HCT116 (cell line): Measurements from ENCODE around the gene LRRK1. TPM values are rescaled to one million over a fixed set of nuclear protein-coding genes. Genes with fewer than 3 reads are reported as not detected.

Experiments
- ATAC-seq: fragments of 200-7000 bp; cut with Tn5 transposase; 2 replicates; pipeline ENCODE4 v1.9.1; 2020; ENCODE audit warnings: mild to moderate bottlenecking, moderate library complexity
- BruUV-seq: library from RNA; stranded (reverse); fragments of 400-500 nt; replicated peaks from 2 replicates; lab custom pipeline; 2021; lab: Mats Ljungman, UMichigan
- CTCF ChIA-PET: fragments of 300-600 bp; sonication (Branson Sonifier 250); formaldehyde crosslinking; loops from one replicate; lab custom pipeline; 2021; ENCODE audit warnings: antibody characterized with exemption; lab: Charles Lee
- POLR2A ChIA-PET: fragments of 300-600, 350-600 bp; sonication (Branson Sonifier 250); formaldehyde crosslinking; loops from one replicate; lab custom pipeline; 2021; ENCODE audit warnings: antibody characterized with exemption; lab: Charles Lee
- RAD21 ChIA-PET, 2 experiments: fragments of 300-600 bp; sonication (Branson Sonifier 250); formaldehyde crosslinking; loops; one replicate each; lab custom pipeline; 2023; ENCODE audit warnings: low total read pairs in 2 of 2; ENCODE audit not compliant: uncharacterized antibody in 2 of 2, unreplicated experiment in 2 of 2, low non-redundant PET in 1 of 2; lab: Charles Lee
- DNase-seq: peaks from one replicate; pipeline ENCODE4 v3.0.0-alpha.2; 2010; ENCODE audit warnings: low read depth, low spot score
- H2AFZ ChIP-seq: fragments of 200-600 bp; shearing (Covaris generic), sonication (generic); 2 replicates; pipeline ENCODE4 v1.6.1; 2017; ENCODE audit warnings: low read depth, mixed run types, mixed read lengths, antibody characterized with exemption, low read length; ENCODE audit not compliant: poor library complexity, severe bottlenecking
- H3K27ac ChIP-seq: 2 replicates; pipeline ENCODE4 v1.5.1; 2012; ENCODE audit warnings: low read depth, low read length
- H3K27me3 ChIP-seq: fragments of 200-600 bp; sonication (generic); 2 replicates; pipeline ENCODE4 v1.6.1; 2016; ENCODE audit warnings: mixed run types, low read length, mixed read lengths; ENCODE audit not compliant: insufficient read depth
- H3K36me3 ChIP-seq, 2 experiments: fragments of 200-500 bp in 1 of 2; fragments of 200-600 bp in 1 of 2; sonication (Bioruptor generic) in 1 of 2; sonication (generic) in 1 of 2; 2 replicates each; pipeline versions ENCODE4 v1.5.1 to v1.6.1; 2014 to 2016; ENCODE audit warnings: low read length in 2 of 2, inconsistent platforms in 1 of 2, mixed read lengths in 1 of 2, mixed run types in 1 of 2; ENCODE audit not compliant: insufficient read depth in 2 of 2, control insufficient read depth in 1 of 2
- H3K4me1 ChIP-seq, 2 experiments: fragments of 200-600 bp in 1 of 2; sonication (generic) in 1 of 2; 2 replicates each; pipeline versions ENCODE4 v1.5.1 to v1.6.1; 2012 to 2017; ENCODE audit warnings: low read length in 2 of 2, inconsistent platforms in 1 of 2, mild to moderate bottlenecking in 1 of 2, mixed read lengths in 1 of 2, mixed run types in 1 of 2, moderate library complexity in 1 of 2; ENCODE audit not compliant: insufficient read depth in 2 of 2, control insufficient read depth in 1 of 2
- H3K4me2 ChIP-seq: fragments of 200-600 bp; sonication (generic); 2 replicates; pipeline ENCODE4 v1.6.1; 2017; ENCODE audit warnings: mixed run types, low read length, mixed read lengths
- H3K4me3 ChIP-seq, 2 experiments: fragments of 200-600 bp in 1 of 2; sonication (generic) in 1 of 2; replicated peaks in 1 of 2; 2 replicates each; pipeline ENCODE4 v1.5.1; 2011 to 2016; ENCODE audit warnings: low read length in 2 of 2, control low read depth in 1 of 2, low read depth in 1 of 2, mild to moderate bottlenecking in 1 of 2, mixed read lengths in 1 of 2, mixed run types in 1 of 2
- H3K79me2 ChIP-seq: fragments of 200-600 bp; sonication (generic); 2 replicates; pipeline ENCODE4 v1.6.1; 2017; ENCODE audit warnings: mild to moderate bottlenecking, mixed run types, low read length, moderate library complexity, mixed read lengths; ENCODE audit not compliant: insufficient read depth
- H3K9ac ChIP-seq: fragments of 200-600 bp; sonication (generic); 2 replicates; pipeline ENCODE4 v1.6.1; 2016; ENCODE audit warnings: low read length, mixed read lengths
- H3K9me2 ChIP-seq: fragments of 200-600 bp; sonication (generic), shearing (Covaris generic); 2 replicates; pipeline ENCODE4 v1.6.1; 2017; ENCODE audit warnings: mixed run types, mild to moderate bottlenecking, moderate library complexity; ENCODE audit not compliant: insufficient read depth
- H3K9me3 ChIP-seq, 2 experiments: fragments of 200-500 bp in 1 of 2; fragments of 200-600 bp in 1 of 2; sonication (Bioruptor generic) in 1 of 2; sonication (generic) in 1 of 2; 2 replicates each; pipeline ENCODE4 v1.6.1; 2014 to 2017; ENCODE audit warnings: low read length in 2 of 2, mixed read lengths in 2 of 2, inconsistent platforms in 1 of 2, low read depth in 1 of 2, mild to moderate bottlenecking in 1 of 2, mixed run types in 1 of 2, moderate library complexity in 1 of 2; ENCODE audit not compliant: control insufficient read depth in 1 of 2, insufficient read depth in 1 of 2
- H4K20me1 ChIP-seq: fragments of 200-600 bp; sonication (generic), shearing (Covaris generic); 2 replicates; pipeline ENCODE4 v1.6.1; 2017; ENCODE audit warnings: mixed run types, mild to moderate bottlenecking, moderate library complexity; ENCODE audit not compliant: insufficient read depth
- EGR1 ChIP-seq: IDR thresholded peaks from 2 replicates; pipeline ENCODE4 v1.6.1; 2012; ENCODE audit warnings: low read depth
- ELF1 ChIP-seq: IDR thresholded peaks from 2 replicates; pipeline ENCODE4 v1.6.1; 2012; ENCODE audit warnings: low read depth, borderline replicate concordance
- EZH2phosphoT487 ChIP-seq: fragments of 200-600 bp; IDR thresholded peaks from 2 replicates; pipeline ENCODE4 v1.6.1; 2018; ENCODE audit warnings: antibody characterized with exemption, borderline replicate concordance
- POLR2A ChIP-seq: IDR thresholded peaks from 2 replicates; pipeline ENCODE4 v1.7.0; 2011; ENCODE audit warnings: borderline replicate concordance; ENCODE audit not compliant: insufficient read depth, insufficient read length; ENCODE audit errors: extremely low read depth
- SRF ChIP-seq: IDR thresholded peaks from 2 replicates; pipeline ENCODE4 v1.6.1; 2012; ENCODE audit warnings: low read depth
- TCF7L2 ChIP-seq: IDR thresholded peaks from 2 replicates; pipeline ENCODE4 v1.7.0; 2011; ENCODE audit warnings: borderline replicate concordance, inconsistent platforms; ENCODE audit not compliant: insufficient read depth, insufficient read length; ENCODE audit errors: extremely low read depth
- ZFX ChIP-seq: fragments of 450-650 bp; IDR thresholded peaks from 2 replicates; pipeline ENCODE4 v1.6.1; 2017
- intact Hi-C: fragments of 100-400 bp; cut with micrococcal nuclease; formaldehyde crosslinking; loops from 2 replicates; pipeline ENCODE4 v1.10.0; 2022
- total RNA-seq: library from RNA; stranded (reverse); gene quantifications from one replicate; pipeline ENCODE4 v1.2.1, GENCODE V29; 2021; ENCODE audit not compliant: unreplicated experiment
- TF ChIP-seq, protein P1 (sequence below): IDR thresholded peaks from 2 replicates; pipeline ENCODE4 v1.6.1; 2012

LRRK1 gene
- total RNA-seq, 1 experiment from 2014 or later, result 21.6 TPM

DNA sequence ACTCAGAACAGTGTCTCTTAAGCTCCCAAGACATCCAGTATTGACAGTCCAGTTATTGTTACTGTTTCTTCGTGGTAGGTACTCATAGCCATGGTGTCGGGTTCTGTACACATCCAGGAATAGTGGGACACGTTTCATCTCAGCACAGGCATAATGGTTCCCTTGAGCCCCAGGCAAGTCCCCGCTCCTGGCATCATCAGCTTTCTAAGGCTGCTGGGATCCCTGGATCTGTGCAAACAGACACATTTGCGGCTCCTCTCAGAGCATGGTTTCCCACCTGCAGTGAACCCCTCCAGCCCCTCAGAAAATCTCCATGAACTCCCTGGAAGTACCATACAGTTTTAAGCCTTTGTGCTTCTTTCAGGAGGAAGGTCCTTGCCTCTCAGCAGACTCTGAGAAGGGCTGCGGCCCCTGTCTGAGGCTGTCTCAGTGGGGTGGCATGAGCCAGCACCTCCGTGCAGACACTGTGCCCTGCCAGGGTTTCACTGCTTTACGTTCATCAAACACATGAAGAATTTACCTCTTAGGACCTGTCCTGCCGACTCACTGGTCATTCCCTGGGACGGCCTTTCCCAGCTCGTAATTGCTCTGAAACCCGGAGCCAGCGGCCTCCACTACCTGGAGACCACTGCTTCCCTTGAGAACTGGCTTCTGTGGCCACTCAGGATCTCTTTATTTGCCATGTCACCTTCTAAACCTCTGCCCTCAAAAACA, 124.9 kb downstream of the LRRK1 start:
- H3K4me2 ChIP-seq, result no peak overlapping the region
- no peak overlapping the region for H3K9ac ChIP-seq
- DNase-seq, result no peak
- TF ChIP-seq EZH2phosphoT487, result no peak
- TF ChIP-seq TCF7L2, result no peak
- no peak for TF ChIP-seq EGR1
- no peak for TF ChIP-seq ELF1
- H3K9me2 ChIP-seq, result no peaks in the 10 kb centered on the region
- H3K27me3 ChIP-seq, result no peaks in the 10 kb centered on the region
- intact Hi-C loops, result no loop called here
- no TSS peak for BruUV-seq
- H4K20me1 ChIP-seq, result peaks cover 4% of the 10 kb centered on the region; the same call in 1 of the 2 replicates
- no peak overlapping the region for H2AFZ ChIP-seq
- CTCF ChIA-PET, result no interaction called here
- H3K27ac ChIP-seq, result no peak overlapping the region
- RAD21 ChIA-PET, result no interaction called here
- POLR2A ChIA-PET, result no interaction called here
- H3K4me1 ChIP-seq, result no peaks in the 10 kb centered on the region
- H3K79me2 ChIP-seq, result no peaks in the 10 kb centered on the region
- H3K4me3 ChIP-seq, result no peak overlapping the region
- ATAC-seq, result no peak
- H3K9me3 ChIP-seq, result no peaks in the 10 kb centered on the region
- no peaks in the 10 kb centered on the region for H3K36me3 ChIP-seq

DNA sequence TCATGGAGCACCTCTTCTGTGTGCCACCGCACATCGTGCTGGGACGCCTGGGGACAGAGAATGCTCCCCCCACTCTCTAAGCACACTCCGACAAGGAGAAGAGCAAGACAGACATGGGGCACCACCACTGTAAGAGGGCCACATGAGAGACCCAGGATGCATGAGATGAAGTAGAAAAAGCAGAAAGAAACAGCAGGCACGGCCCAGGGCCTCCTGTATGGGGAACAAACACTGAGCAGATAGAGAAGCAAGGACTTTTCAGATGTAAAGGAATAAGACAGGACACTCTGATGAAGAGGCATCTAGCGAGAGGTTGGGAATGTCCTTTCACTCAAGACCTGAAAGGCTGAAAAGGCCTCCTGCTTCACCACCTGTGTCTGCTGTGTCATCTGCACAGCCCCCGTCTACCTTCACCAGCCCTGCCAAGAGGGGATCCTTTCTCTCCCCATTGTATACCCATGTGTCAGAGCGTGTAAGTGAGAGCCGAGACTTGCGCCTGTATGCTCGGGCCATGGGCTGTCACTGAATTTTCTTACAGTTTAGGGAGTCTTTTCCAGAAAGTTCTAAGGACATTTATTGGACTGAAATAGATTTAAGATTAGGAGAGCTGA, 125.6 kb downstream of the LRRK1 start:
- no peak for TF ChIP-seq ZFX
- TF ChIP-seq SRF, result no peak
- TF ChIP-seq TCF7L2, result no peak
- no peak for TF ChIP-seq POLR2A
- TF ChIP-seq, protein P1, sequence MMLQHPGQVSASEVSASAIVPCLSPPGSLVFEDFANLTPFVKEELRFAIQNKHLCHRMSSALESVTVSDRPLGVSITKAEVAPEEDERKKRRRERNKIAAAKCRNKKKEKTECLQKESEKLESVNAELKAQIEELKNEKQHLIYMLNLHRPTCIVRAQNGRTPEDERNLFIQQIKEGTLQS, result no peak
- Histone ChIP-seq H3K79me2 (no peaks in the 10 kb centered on the region), H4K20me1 (peaks cover 3% of the 10 kb centered on the region; the same call in 1 of the 2 replicates), H3K27me3 (no peaks in the 10 kb centered on the region), H3K4me3 (no peak overlapping the region), H3K9ac (no peak overlapping the region), H3K9me3 (no peaks in the 10 kb centered on the region), H3K4me1 (no peaks in the 10 kb centered on the region), H3K9me2 (no peaks in the 10 kb centered on the region), H2AFZ (no peak overlapping the region), H3K36me3 (no peaks in the 10 kb centered on the region), H3K4me2 (no peak overlapping the region), H3K27ac (no peak overlapping the region)
- DNase-seq (no peak), ATAC-seq (no peak)
- ChIA-PET POLR2A (no interaction called here), CTCF (no interaction called here), RAD21 (no interaction called here)
- BruUV-seq, result no TSS peak
- intact Hi-C loops, result no loop called here
